H1 (cell line): ENCODE measurements around the gene CABP1.

ENCODE experiments used
- BRCA1 ChIP-seq: IDR thresholded peaks from 2 replicates; pipeline ENCODE4 v1.6.1; 2012; ENCODE audit warnings: low read depth, low read length, improper control_type of control experiment
- CEBPB ChIP-seq: IDR thresholded peaks from 2 replicates; pipeline ENCODE4 v1.6.1; 2012; ENCODE audit warnings: low read depth, low read length
- CTCF ChIP-seq, 3 experiments: IDR thresholded peaks; 1 replicate in 2 of 3; 2 replicates in 1 of 3; pipeline versions ENCODE4 v1.5.1 to v1.6.1; 2011; ENCODE audit warnings: low read length in 3 of 3, mild to moderate bottlenecking in 3 of 3, inconsistent platforms in 2 of 3, low read depth in 1 of 3, moderate library complexity in 1 of 3; ENCODE audit not compliant: insufficient read depth in 1 of 3; ENCODE audit errors: control extremely low read depth in 1 of 3
- MAFK ChIP-seq: IDR thresholded peaks from 2 replicates; pipeline ENCODE4 v1.6.1; 2012; ENCODE audit warnings: low read depth, mild to moderate bottlenecking, improper control_type of control experiment, low read length
- SIN3A ChIP-seq, 2 experiments: IDR thresholded peaks in 1 of 2; conservative IDR thresholded peaks in 1 of 2; 2 replicates each; pipeline ENCODE4 v1.6.1; 2011 to 2012; ENCODE audit warnings: low read length in 2 of 2, improper control_type of control experiment in 1 of 2, low read depth in 1 of 2, mild to moderate bottlenecking in 1 of 2

- TF ChIP-seq MAFK (no peak), CEBPB (no peak), SIN3A (conservative IDR thresholded peaks at IDR 0.05 in 1 of 2, IDR thresholded peaks at IDR 0.05 in 1 of 2; ENCODE audit: low read depth in 1 of 2, low read length in 2 of 2) (no peak), BRCA1 (no peak), CTCF (IDR thresholded peaks at IDR 0.05; ENCODE audit: control extremely low read depth in 1 of 3, insufficient read depth in 1 of 3, low read depth in 1 of 3, low read length in 3 of 3) (no peak)
These were observed 2.4 kb downstream of the CABP1 start for GRCh38 chr12:120642826-120643225.
